GM13977 (cell line): ENCODE results near the gene MYLK2.

ENCODE experiments used
- DNase-seq: peaks from one replicate; pipeline ENCODE4 v3.0.0; 2012; ENCODE audit warnings: low spot score
- in situ Hi-C: fragments of 300-500 bp; cut with MboI; formaldehyde crosslinking; loops from one replicate; pipeline ENCODE4 v1.12.0; 2022; ENCODE audit warnings: low sequenced_read_pairs, low pct_unique_long_range_greater_than_20kb, mixed read lengths, inconsistent platforms; ENCODE audit not compliant: unreplicated experiment
- TF ChIP-seq, protein P1 (sequence below): IDR thresholded peaks from 2 replicates; pipeline ENCODE4 v1.5.1; 2012; ENCODE audit warnings: mild to moderate bottlenecking, control low read depth; ENCODE audit not compliant: insufficient read depth; ENCODE audit errors: extremely low read depth, missing control alignments

Gene MYLK2

DNA sequence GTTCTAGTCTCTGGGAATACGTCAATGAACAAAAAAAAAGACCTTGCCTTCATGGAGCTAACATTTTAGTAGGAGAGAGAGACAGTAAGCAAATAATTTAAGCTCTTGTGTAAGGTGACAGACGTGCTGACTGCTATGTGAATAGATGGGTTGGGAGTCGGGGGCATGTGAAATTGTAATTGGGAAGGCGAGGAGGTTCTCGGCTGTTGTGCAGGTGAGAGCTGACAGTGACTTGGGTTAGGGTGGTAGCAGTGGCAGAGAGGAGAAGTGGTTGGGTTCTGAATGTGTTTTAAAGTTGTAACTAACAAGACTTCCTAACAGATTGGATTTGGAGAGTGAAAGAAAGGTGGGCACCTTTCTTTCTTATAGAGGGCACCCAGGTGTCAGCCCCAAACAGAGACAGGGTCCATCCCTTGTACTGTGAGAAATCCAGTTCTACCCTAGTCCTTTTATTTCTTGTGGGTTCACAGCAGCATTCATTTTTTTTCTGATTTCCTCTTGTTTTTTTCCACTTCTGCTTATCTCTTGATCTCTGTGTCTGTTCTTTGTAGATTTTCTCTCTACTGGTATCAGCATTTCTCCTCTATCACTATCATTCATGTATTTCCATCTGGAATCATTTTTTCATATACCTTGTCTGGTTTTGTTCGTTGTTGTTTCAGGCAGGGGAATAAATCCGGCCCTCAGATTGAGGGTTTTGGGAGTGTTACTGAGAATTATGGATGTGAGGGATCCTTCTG lies 15.4 kb upstream of the MYLK2 start:
- TF ChIP-seq, protein P1, sequence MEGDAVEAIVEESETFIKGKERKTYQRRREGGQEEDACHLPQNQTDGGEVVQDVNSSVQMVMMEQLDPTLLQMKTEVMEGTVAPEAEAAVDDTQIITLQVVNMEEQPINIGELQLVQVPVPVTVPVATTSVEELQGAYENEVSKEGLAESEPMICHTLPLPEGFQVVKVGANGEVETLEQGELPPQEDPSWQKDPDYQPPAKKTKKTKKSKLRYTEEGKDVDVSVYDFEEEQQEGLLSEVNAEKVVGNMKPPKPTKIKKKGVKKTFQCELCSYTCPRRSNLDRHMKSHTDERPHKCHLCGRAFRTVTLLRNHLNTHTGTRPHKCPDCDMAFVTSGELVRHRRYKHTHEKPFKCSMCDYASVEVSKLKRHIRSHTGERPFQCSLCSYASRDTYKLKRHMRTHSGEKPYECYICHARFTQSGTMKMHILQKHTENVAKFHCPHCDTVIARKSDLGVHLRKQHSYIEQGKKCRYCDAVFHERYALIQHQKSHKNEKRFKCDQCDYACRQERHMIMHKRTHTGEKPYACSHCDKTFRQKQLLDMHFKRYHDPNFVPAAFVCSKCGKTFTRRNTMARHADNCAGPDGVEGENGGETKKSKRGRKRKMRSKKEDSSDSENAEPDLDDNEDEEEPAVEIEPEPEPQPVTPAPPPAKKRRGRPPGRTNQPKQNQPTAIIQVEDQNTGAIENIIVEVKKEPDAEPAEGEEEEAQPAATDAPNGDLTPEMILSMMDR = no peak
- no peak for DNase-seq
- in situ Hi-C loops = no loop called here

DNA sequence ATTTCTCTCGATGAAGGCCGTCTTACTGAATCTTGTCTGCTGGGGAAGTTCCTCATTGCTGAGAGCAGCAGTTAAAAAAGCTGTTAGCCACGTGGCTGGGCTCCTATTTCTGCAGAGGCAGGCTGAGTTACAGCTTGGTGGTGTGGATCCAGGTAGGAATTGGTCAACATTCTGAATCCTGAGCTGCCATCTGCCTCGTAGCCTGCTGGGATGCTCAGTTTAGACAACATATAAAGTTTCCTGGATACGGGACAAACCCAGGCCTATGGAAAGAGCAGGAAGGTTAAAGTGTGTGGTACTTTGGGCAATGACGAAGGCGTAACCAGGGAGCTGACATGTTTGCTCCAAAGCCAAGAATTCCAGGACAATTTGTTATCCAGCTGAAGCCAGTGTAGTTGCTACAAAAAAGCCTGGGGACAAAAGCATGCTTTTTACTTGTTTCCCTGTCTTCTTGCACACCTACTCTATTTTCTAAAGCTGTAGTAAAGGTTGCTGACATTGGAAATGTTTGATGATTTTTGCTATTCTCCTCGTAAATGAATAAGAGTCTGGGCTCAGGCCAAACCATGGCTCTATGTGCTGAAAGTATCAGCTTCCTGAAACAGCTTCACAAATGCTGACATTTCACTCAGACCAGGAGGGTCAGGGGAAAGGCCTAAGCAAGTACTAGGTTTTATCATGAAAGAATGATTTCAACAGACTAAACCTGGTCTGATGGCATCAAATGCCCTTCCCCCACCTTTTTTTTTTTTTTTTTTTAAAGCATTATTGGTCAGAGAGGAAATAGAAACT lies 12.4 kb upstream of the MYLK2 start:
- TF ChIP-seq, protein P1 = no peak
- in situ Hi-C loops = no loop called here
- no peak for DNase-seq

DNA sequence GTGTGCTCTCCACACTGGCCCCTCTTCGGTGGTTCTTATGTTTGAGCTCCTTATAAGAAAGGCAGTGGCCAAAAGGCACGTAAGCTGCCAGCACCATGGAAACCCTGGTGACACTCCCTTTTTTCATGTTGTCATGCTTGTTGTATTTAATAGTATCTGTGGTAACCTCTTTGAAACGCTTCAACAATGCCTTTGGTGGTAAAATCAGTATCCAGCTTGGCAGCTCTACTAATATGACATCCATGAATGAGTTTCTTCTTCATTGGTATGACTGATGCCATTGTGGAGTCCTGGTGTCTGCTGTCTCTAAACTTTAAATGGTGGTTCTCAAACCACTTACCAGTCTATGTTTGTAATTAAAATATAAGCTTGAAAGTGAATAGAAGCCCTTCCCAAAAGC lies 10.7 kb upstream of the MYLK2 start:
- TF ChIP-seq, protein P1 = no peak
- DNase-seq = no peak
- in situ Hi-C loops = no loop called here

DNA sequence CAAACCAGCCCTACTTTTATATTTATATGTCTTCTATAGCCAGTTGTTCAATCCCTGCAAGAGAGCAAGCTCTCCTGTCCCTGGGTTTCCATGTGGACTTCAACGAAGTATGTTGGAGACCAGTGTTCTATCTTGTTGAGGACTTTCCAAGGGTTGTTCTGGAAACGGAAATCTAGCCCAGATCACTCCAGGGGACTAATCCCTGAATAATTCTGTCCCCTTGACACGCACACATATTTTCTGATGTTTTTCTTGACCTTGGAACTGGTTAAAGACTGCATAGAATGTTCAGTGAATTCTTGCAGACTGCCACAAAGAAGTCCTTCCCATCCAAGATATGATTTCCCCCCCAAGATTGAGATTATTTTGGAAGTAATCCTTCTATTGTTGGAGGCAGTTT lies 9.5 kb upstream of the MYLK2 start:
- DNase-seq = no peak
- in situ Hi-C loops = no loop called here
- TF ChIP-seq, protein P1 = no peak

DNA sequence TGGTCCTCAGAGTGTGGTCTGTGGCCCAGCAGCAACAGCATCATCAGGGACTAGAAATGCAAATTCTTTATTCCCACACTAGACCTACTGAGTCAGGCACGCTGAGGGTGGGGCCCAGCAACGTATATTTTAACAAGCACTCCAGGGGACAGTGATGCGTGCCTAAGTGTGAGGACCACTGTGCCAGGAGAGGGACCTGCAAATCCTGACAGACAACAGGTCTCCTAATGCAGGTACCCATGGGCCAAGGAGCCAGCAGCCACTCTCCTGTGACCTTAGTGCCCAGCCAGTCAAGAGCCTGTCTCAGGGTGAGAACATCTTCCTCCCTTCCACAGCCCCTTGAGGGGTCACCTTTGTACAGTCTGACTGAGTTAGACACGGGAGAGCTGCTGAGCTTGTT lies 8.0 kb upstream of the MYLK2 start:
- no peak for DNase-seq
- TF ChIP-seq, protein P1 = no peak
- in situ Hi-C loops = no loop called here

DNA sequence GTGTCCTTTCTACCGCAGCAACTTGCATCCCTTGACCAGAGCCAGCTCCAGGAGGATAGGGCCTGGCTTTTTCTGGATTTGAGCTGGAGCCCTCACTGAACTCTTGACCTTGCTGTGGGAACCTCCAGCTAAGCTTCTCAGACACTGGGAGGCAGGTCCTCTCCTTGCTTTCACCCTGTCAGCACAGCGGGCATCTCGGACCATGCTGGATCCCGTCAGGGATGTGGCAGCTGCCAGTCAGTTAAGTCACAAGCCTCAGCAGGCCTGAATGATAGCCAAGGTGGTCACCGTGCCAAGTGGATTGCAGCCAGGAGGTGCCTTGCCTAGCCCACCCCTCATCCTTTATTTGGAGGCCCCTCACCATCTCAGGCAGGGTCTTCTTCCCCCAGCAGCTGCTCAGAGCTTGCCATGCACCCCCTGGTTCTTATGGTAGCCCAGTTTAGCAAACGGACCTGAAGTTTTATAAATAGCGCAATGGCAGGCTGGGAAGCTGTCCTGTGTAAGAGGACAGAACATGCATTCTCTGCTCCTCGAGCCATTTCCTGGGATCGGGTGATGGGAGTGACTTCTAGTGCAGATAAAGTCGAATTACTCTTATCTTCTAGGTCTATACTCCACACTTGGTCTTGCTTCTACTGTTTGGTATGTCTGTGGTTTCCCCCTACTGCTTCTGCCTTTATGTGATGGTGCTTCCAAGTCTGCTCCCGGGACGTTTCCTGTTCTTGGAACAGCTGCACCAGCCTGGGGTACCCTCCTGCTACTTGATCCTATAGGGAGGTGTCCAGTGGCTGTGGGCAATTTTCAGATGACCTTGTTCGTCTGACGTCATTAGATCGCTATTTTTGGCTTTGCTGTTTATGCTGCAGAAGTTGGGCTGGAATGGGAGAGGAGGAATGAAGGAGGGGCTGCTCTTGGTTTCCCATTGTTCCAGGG lies 7.1 kb upstream of the MYLK2 start:
- no peak for DNase-seq
- in situ Hi-C loops = no loop called here

More for the DNA sequence above, 7.1 kb upstream of the MYLK2 start:
- TF ChIP-seq, protein P1 = no peak
